ENCODE measurements around the gene IL2RG.

The IL2RG gene

DNA sequence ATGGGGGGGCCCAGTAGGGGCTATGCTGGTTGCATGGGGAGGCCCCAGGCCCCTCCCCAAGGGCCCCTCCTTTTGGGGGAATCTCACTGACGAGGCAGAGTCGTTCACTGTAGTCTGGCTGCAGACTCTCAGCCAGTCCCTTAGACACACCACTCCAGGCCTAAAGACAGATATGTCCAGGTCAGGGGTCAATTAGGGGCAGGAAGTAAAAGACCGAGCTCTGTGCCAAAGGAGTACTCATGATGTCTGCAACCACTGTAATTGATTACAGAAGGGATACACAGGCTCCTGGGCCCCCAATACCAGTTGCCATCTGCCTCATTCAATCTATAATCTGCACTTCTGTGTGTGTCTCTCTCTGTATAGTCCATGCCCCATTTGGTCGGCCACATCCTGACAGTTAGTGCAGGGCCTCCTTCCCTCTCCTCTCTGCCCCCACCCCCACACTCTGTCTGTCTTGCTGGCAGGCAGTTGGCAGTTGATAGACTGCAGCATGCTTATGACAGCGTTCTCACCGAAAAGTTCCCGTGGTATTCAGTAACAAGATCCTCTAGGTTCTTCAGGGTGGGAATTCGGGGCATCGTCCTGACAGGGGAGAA lies 3.5 kb downstream of the IL2RG start:
- peak; percentile 36 for DNase-seq (ENCODE audit: low spot score)

DNA sequence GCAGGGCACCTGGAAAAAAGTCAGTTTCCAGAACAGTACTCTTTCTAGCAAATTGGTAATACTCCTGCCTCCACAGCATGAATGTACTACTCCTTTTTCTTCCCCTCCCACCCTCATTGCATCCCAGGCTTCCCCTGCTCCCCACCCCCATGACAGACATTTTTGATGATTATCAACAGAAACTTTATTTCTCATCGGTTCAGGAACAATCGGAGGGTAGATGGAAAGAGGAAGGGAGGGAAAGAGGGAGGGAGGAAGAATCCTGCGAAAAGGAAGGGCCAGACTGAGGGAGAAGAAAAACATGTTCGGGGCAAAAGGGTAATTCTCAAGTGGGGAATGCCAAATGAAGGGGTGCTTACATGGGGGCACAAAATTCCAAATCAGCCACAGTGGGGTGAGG lies 4.1 kb downstream of the IL2RG start:
- no peak for DNase-seq (ENCODE audit: low spot score)

DNA sequence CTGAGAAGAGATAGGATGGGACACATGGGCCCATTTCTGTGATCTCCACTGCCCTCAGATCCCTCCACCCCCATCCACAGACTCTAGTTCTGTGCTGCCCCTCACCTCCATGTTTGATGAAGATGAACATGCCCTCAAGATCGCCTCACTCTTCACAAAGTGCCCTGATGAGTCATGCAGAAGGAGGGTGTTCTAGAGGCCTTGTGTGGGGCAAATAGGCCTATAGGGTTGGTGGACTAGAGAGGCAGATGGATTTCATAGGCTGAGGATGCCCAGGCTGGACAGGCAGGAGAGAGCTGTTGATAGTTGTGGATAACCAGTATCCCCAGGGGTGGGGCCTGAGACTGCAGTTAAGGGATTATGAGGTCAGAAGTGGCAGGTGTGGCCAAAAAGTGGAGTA lies 5.0 kb downstream of the IL2RG start, which contains the start of gene CXorf65:
TSS of gene CXorf65 (minus strand) at position 314 of the 400 bp plus-strand sequence. CDS start at position 130, 184 bp downstream.
- peak; percentile 47 for DNase-seq (ENCODE audit: low spot score)

DNA sequence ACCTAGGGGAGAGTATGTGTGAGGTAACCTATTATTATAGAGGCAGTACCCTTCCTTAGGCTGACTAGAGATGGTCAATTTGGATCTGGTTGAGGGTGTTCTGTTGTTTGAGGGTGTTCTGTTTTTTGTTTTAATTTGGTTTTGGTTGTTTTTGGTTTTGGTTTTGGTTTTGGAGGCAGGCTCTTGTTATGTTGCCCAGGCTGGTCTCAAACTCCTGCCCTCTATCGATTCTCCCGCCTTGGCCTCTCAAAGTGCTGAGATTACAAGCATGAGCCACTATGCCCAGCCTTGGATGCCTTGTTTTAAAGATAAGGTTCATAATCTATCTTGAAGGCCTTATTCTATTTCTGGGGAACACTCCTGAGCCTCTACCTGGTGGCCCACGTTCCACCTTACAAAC lies 5.7 kb downstream of the IL2RG start:
- DNase-seq (ENCODE audit: low spot score): no peak

DNA sequence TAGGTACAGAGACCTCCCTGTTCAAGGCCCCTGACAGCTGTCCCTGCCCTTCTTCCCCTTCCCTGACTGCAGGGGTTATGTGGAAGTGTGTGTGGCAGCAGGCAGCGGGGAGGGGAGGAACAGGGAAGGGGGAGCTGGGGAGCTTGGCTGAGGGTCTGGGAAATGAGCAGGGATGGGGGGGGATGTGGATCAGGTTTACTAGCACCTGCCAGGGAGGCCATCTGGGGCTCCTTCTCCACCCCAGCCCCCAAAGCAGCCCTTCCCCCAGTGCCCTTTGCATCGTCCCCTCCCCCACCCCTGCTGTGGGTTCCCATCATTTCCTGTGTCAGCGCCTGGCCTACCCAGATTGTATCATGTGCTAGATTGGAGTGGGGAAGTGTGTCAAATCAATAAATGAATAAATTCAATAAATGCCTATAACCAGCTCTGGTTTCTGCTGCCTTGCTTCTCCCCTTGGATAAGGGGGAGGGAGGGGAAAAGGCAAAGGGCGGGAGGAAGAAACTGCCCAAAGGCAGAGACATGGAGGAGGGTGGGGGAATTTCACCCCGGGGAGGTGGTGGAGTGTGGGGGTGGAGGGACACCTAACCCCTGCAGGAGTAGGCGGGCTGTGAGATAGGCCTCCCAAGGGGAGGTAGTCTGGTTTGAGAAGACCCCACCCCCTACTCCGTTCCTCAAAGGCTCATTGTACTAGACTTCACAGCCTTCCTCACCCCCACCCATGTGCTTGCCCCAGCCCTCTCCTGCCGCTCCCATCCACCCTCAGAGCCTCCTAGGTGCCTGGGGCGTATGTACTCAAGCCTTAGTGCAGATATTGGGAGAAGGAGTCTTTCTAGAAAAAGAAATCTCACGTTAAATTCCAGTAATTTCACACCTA lies 8.0 kb downstream of the IL2RG start:
- peak; percentile 56 for DNase-seq (ENCODE audit: low spot score)

DNA sequence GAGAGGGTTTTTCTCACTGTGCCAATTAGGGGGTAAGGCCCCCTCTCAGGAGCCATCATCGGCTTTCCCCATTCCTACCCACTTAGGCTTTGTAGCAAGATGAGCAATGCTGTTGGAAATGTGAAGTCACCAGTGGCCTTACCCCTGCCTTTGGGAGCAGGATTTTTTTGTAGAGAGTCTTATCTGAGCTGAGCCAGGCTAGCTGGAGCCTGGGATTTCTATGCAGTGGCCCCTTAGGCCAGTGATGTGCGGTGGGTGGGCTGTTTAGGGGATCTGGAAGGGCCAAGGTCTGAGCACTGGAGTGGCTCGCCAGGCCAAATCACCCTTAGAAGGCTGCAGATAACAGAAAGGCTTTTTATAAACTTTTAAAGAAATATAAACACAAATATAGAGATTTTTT lies 9.1 kb downstream of the IL2RG start:
- DNase-seq (ENCODE audit: low spot score): no peak

DNA sequence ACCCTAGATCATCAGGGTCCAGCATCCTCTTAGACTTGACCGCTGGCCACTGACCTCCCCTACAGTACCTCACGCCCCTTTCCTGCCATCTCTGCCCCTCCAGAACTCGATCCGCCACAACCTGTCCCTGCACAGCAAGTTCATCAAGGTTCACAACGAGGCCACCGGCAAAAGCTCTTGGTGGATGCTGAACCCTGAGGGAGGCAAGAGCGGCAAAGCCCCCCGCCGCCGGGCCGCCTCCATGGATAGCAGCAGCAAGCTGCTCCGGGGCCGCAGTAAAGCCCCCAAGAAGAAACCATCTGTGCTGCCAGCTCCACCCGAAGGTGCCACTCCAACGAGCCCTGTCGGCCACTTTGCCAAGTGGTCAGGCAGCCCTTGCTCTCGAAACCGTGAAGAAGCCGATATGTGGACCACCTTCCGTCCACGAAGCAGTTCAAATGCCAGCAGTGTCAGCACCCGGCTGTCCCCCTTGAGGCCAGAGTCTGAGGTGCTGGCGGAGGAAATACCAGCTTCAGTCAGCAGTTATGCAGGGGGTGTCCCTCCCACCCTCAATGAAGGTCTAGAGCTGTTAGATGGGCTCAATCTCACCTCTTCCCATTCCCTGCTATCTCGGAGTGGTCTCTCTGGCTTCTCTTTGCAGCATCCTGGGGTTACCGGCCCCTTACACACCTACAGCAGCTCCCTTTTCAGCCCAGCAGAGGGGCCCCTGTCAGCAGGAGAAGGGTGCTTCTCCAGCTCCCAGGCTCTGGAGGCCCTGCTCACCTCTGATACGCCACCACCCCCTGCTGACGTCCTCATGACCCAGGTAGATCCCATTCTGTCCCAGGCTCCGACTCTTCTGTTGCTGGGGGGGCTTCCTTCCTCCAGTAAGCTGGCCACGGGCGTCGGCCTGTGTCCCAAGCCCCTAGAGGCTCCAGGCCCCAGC lies 10.5 kb downstream of the IL2RG start:
- DNase-seq (ENCODE audit: low spot score): no peak

DNA sequence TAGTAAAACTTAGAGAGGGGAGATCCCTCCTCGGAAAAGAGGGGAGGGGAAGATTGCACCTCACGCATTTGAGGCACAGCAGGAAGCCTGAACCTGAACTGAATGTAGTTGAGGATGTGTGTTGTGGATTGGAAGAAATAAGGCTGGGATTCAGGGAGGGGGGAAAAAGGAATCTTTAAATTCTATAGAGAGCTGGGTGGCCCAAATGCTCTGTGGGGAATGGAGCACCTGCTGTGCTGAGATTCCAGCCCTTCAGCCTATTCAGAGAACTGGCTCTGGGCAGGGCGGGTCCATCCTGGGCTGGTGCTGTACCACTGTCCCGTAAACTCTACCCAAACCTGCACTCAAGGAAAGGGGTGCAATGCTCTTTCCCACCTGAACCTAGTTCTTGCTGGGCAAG lies 11.6 kb downstream of the IL2RG start:
- no peak for DNase-seq (ENCODE audit: low spot score)

DNA sequence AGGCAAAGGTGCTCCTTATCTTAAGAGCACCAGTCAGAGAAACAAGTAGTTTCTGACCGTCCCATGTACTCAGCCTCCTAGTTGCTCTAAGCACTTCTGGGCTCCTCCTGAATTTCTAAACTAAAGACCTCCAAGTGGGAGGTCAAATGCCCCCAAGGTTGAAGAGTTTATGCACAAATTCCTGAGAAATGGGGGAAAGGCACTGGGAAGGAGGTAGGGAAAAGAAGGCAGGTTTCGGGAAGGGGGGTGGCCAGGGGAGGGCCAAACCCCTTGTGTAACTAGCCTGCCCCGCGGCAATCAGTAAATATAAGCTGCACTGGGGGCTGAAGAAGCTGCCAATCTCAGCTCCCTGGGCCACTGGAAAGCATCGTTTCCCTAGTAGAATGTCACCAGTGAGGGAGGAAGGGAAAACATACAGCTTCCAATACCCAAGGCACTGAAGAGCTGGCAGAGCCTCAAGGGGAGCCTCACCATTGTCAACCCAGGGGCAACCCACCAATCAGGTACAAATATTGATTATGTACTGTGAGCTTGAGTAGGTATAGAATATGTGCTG lies 12.3 kb downstream of the IL2RG start:
- DNase-seq (ENCODE audit: low spot score): no peak

DNA sequence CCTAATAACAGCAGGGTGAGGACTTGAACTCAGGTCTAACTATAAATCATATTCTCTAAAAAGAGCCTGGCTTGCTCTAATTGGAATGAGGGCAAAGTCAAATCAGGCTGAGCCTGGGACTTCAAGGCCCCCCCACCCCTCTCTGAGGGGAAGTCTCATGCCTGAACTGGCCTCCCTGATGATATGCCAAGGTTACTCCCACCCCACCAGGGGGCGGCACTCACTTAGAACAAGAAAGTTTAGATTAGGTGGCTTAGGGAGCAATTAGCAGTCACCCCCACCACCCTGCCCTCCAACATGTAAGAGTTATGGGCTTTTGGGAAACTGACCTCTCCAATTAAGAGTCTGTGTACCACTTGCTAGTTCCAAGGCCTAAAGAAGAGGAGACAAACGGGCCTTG lies 13.1 kb downstream of the IL2RG start:
- peak; percentile 81 for DNase-seq (ENCODE audit: low spot score)

DNA sequence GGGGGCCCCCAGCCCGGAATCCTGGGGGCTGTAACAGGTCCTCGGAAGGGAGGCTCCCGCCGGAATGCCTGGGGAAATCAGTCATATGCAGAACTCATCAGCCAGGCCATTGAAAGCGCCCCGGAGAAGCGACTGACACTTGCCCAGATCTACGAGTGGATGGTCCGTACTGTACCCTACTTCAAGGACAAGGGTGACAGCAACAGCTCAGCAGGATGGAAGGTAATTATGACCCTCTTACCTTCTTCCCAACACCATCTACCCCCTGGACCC lies 14.7 kb downstream of the IL2RG start:
- no peak for DNase-seq (ENCODE audit: low spot score)

DNA sequence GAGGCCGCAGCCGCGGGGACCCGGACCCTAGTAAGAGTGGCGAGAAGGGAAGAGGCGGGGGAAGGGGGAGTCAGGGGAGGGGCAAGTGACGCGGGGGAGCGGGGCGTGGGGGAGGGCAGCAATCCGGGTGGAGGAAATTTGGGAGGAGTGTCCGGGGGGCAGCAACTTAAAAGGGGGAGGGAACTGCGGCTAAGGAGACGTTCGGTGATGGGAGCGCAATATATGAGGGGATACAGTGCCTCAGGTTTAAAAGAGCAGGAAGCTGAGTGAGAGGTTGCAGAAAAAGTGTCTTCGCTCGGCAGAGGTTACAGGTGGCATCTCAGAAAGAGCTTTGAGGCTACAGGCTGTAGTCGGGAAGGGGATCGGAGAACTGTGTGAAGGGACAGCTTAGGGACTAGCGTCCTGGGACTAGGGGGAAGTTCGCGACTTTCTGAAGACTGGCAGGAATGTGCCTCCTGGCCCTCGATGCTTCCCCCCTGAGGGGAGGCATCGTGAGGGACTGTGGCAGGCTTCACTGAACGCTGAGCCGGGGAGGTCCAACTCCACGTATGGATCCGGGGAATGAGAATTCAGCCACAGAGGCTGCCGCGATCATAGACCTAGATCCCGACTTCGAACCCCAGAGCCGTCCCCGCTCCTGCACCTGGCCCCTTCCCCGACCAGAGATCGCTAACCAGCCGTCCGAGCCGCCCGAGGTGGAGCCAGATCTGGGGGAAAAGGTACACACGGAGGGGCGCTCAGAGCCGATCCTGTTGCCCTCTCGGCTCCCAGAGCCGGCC lies 15.2 kb downstream of the IL2RG start:
- peak; percentile 67 for DNase-seq (ENCODE audit: low spot score)

DNA sequence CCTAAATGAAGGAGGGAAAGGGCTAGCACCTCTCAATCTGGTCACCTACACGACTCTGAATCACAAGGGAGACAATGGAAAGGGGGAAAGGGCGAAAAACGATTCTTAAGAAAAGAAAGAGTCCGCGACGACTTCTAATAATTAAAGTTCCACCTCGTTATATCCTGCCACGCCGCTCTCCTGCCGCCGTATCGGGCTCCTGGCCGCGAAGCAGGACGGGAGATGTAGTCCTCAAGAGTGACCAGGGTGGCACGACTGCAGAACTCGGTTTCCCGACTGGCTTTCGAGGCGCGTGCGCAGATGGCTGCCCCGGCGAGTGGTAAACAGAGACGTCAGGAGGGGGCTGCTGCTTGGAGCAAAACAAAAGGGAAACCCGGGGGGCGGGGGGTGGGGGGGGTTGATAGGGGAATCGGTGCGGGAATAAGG lies 15.8 kb downstream of the IL2RG start, which contains the start of gene FOXO4:
TSS of gene FOXO4 (plus strand) at position 297 of the 426 bp plus-strand sequence. CDS start 678 bp downstream, outside the sequence.
- DNase-seq (ENCODE audit: low spot score): peak; percentile 90

DNA sequence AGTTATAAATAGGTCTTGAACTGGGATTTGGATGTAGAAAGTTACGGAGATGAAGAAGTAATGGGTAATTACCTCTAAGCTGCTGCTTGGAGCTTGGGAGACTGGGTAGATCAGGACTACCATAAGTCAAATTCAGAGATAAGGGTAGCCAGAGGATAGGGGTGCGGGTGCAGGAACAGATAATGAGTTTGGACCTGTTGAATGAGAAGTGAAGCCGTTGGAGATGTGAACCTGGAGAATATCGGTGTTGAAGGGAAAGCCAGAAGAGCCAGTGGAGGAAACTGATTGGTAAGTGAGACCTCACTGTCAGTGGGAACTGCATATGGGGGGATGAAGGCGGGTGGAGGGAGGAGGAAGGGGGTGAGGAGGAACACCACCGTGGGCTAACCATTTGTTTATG lies 16.3 kb downstream of the IL2RG start:
- no peak for DNase-seq (ENCODE audit: low spot score)

DNA sequence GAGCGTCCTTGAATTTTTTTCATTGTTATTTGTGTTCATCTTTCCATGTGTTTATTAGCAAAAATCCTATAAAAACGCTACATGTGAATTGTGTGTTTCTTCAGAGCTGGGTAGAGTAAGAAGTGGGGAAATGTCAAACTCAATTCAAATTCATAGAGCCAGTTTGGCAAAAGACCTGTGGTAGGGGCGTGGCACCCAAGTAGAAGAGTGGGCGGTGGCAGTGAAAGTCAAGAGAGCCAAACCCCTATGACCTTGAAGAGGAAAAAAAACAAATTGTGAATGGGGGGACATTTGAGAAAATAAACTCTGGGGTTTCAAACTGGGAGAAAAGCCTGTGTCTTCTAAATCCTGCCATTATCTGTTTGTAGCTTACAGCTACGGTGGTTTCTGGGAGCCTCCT lies 20.1 kb downstream of the IL2RG start:
- DNase-seq (ENCODE audit: low spot score): no peak

DNA sequence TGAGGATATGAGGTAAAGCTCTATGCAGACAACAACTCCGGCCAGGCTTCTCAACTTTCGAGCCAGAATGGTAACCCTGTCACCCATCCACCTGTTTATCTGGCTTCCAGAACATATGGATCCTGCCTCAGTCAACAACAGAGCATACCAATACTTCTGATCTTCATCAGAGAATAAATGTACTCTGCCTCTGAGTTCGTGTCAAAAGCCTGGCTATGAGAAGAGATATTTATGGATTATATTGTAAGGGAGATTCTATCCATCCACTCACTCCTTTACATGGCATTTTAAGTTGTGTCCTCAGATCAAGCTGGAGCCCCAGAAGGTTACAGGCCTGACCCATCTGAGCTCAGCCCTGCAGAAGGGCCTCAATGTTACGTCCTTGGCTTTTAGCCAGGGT lies 25.5 kb downstream of the IL2RG start:
- no peak for DNase-seq (ENCODE audit: low spot score)

DNA sequence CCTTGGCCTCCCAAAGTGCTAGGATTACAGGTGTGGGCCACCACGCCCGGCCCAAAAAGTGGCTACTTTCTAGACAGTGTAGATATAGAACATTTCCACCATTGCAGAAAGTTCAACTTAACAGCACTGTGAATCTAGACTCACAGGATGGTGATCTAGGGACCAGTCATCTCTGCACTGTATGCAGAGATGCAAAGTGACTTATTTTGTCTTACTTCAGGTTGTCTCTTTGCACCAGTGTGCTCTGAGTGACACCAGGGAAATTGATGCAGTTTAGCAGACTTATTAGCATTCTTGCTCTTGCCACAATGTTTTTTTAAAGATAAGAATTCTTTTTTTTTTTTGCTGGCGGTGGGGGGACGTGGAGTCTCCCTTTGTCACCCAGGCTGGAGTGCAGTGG lies 28.6 kb downstream of the IL2RG start:
- no peak for DNase-seq (ENCODE audit: low spot score)

DNA sequence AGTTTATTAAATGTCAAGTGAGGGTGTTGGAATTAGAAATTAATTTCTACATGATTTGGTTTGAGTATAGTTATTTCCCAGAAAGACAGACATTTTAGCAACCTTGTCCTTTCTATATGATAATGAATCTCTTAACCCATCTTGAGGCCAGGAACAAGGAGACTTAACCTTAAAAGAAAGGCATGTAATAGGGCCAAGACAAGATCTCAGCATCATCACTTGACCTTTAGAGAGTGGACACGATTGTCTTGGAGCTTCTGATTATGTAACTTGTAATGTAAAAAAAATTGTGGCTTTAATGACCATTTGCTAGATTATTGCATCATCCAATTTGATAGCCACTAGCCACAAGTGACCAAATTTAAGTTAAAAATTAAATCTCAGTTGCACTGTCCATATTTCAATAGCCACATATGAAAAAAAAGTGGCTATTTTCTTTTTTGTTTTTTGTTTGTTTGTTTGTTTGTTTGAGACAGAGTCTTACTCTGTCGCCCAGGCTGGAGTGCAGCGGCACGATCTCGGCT lies 29.2 kb downstream of the IL2RG start:
- DNase-seq (ENCODE audit: low spot score): no peak

DNA sequence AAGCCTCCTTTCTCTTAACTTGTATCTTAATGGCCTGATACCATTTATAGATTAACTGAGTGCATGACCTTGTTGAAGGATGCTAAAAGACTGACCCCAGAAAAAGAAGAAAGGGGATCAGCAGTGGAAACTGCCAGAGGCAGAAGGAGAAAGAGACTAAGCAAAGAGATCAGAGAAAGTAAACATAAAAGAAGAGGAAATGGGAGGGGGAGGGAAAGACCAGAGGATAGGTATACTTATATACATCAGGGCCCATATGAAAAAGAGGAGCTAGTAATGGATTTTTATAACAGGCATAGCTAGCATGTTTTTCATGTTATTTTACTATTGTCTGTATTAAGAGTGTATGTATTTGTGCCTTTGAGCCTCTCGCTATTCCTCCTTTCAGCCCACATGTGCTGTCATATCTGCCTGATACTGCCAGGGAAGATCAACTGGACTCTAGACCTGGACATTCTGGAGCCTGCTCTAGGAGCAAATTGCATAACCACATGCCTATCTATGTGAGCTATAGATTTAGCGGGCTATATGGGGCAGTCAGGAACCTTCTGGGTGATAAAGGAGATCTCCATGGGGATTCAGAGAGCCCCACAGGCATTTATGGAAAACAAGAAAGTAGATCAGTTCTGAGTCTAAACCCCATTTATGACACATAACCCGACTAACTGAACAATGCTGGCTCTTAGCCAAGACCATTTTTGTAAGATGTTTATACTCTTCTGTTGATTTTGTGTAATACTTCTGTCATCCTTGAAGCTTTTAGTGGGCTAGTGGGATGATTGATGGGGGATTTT lies 29.9 kb downstream of the IL2RG start:
- no peak for DNase-seq (ENCODE audit: low spot score)

DNA sequence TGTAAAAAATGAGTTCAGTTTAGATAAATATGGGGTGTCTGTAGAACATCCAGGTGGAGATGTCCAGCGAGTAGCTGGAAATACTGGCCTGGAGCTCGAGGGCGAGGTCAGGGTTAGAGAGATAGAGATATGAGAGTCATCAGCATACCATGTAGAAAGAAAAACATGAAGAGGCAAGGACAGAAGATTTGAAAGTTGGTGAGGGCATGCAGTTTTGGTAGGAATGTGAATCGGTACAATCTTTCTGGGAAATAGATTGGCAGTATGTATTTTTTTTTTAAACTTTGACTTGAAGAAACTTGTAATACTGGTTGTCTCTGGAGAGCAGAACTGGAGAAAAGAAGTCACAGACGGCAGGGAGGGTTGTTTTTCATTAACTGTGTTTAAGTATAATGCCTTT lies 40.8 kb downstream of the IL2RG start:
- no peak for DNase-seq (ENCODE audit: low spot score)

Measured in CD4-positive, alpha-beta T cell treated with Interleukin-2 at 100 ng/mL for 4 hours (primary cell).